H1 (cell line): Measurements from ENCODE around the gene RNF5. TPM values are rescaled to one million over a fixed set of nuclear protein-coding genes. Genes with fewer than 3 reads are reported as not detected.

Source experiments
- RBBP5 ChIP-seq: IDR thresholded peaks from 2 replicates; pipeline ENCODE4 v1.7.1; 2012; ENCODE audit warnings: low read depth, mild to moderate bottlenecking, inconsistent platforms, low read length, moderate library complexity, borderline replicate concordance
- SIN3A ChIP-seq, 2 experiments: IDR thresholded peaks in 1 of 2; conservative IDR thresholded peaks in 1 of 2; 2 replicates each; pipeline ENCODE4 v1.6.1; 2011 to 2012; ENCODE audit warnings: low read length in 2 of 2, improper control_type of control experiment in 1 of 2, low read depth in 1 of 2, mild to moderate bottlenecking in 1 of 2
- SIRT6 ChIP-seq: IDR thresholded peaks from one replicate; pipeline ENCODE4 v1.7.1; 2012; ENCODE audit warnings: low read length, inconsistent platforms
- TAF7 ChIP-seq: optimal IDR thresholded peaks from 2 replicates; pipeline ENCODE3; 2011; ENCODE audit warnings: low read depth, mild to moderate bottlenecking, inconsistent platforms, low read length, moderate library complexity, borderline replicate concordance
- polyA plus RNA-seq, 7 experiments: library from polyadenylated mRNA; depleted of rRNA in 3 of 7; stranded (reverse) in 5 of 7; unstranded in 2 of 7; fragments of >200 nt in 5 of 7; fragments of 200-250 nt in 2 of 7; gene quantifications; 1 replicate in 5 of 7; 2 replicates in 1 of 7; 4 replicates in 1 of 7; pipeline versions ENCODE4 v1.2.1 to v1.2.3, GENCODE V29; 2011 to 2013; ENCODE audit warnings: missing spikeins in 2 of 7, mixed read lengths in 2 of 7
- total RNA-seq: library from RNA; stranded (reverse); fragmentation: NEBNext Ultra II Directional; extraction: Animal tissue kit (Norgen Biotek cat#: 25700); gene quantifications from 2 replicates; pipeline ENCODE4 v1.2.1, GENCODE V29; 2021
- TF ChIP-seq, protein P1 (sequence below): fragments of 300-600 bp; sonication (generic); IDR thresholded peaks from 2 replicates; pipeline ENCODE4 v1.7.1; 2012; ENCODE audit warnings: low read length, moderate library complexity, mild to moderate bottlenecking, inconsistent platforms; ENCODE audit not compliant: insufficient replicate concordance

RNF5 gene
- total and polyA plus RNA-seq, 2 of the 8 experiments (the other 6 are each of a cell fraction or from before 2014, with no cell fraction given), result 90.0 to 158 TPM

DNA sequence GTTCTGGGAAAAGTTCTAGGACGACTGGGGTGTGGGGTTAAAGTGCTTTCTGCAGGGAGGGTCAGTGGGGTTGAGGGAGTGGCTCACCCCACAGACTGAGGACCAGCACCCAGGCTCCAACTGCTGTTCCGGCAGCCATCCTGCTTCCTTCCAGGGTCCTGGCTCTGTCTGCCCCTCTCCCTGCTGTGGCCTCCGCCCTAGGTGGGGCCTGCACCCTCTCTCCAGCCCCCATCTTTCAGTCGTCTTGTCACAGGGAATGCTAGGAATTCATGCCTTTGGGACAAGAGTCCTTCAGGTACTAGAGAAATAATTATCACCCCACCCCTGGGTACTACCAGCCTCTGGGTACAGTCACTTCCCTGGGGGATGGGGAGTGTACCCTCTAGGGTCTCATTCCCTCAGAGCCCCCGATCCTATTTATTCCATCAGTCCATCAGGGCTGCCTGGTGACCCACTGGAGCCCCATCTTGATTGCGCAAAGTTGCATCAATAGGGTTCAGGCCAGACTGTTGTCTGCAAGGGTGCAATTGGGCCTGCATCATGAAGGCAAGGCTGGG is 6.0 kb downstream of the RNF5 start, which contains the start of gene AGER (continued):
- no peak for TF ChIP-seq SIN3A (conservative IDR thresholded peaks at IDR 0.05 in 1 of 2, IDR thresholded peaks at IDR 0.05 in 1 of 2; ENCODE audit: low read depth in 1 of 2, low read length in 2 of 2)
- TF ChIP-seq SIRT6, result no peak
- TF ChIP-seq, protein P1, sequence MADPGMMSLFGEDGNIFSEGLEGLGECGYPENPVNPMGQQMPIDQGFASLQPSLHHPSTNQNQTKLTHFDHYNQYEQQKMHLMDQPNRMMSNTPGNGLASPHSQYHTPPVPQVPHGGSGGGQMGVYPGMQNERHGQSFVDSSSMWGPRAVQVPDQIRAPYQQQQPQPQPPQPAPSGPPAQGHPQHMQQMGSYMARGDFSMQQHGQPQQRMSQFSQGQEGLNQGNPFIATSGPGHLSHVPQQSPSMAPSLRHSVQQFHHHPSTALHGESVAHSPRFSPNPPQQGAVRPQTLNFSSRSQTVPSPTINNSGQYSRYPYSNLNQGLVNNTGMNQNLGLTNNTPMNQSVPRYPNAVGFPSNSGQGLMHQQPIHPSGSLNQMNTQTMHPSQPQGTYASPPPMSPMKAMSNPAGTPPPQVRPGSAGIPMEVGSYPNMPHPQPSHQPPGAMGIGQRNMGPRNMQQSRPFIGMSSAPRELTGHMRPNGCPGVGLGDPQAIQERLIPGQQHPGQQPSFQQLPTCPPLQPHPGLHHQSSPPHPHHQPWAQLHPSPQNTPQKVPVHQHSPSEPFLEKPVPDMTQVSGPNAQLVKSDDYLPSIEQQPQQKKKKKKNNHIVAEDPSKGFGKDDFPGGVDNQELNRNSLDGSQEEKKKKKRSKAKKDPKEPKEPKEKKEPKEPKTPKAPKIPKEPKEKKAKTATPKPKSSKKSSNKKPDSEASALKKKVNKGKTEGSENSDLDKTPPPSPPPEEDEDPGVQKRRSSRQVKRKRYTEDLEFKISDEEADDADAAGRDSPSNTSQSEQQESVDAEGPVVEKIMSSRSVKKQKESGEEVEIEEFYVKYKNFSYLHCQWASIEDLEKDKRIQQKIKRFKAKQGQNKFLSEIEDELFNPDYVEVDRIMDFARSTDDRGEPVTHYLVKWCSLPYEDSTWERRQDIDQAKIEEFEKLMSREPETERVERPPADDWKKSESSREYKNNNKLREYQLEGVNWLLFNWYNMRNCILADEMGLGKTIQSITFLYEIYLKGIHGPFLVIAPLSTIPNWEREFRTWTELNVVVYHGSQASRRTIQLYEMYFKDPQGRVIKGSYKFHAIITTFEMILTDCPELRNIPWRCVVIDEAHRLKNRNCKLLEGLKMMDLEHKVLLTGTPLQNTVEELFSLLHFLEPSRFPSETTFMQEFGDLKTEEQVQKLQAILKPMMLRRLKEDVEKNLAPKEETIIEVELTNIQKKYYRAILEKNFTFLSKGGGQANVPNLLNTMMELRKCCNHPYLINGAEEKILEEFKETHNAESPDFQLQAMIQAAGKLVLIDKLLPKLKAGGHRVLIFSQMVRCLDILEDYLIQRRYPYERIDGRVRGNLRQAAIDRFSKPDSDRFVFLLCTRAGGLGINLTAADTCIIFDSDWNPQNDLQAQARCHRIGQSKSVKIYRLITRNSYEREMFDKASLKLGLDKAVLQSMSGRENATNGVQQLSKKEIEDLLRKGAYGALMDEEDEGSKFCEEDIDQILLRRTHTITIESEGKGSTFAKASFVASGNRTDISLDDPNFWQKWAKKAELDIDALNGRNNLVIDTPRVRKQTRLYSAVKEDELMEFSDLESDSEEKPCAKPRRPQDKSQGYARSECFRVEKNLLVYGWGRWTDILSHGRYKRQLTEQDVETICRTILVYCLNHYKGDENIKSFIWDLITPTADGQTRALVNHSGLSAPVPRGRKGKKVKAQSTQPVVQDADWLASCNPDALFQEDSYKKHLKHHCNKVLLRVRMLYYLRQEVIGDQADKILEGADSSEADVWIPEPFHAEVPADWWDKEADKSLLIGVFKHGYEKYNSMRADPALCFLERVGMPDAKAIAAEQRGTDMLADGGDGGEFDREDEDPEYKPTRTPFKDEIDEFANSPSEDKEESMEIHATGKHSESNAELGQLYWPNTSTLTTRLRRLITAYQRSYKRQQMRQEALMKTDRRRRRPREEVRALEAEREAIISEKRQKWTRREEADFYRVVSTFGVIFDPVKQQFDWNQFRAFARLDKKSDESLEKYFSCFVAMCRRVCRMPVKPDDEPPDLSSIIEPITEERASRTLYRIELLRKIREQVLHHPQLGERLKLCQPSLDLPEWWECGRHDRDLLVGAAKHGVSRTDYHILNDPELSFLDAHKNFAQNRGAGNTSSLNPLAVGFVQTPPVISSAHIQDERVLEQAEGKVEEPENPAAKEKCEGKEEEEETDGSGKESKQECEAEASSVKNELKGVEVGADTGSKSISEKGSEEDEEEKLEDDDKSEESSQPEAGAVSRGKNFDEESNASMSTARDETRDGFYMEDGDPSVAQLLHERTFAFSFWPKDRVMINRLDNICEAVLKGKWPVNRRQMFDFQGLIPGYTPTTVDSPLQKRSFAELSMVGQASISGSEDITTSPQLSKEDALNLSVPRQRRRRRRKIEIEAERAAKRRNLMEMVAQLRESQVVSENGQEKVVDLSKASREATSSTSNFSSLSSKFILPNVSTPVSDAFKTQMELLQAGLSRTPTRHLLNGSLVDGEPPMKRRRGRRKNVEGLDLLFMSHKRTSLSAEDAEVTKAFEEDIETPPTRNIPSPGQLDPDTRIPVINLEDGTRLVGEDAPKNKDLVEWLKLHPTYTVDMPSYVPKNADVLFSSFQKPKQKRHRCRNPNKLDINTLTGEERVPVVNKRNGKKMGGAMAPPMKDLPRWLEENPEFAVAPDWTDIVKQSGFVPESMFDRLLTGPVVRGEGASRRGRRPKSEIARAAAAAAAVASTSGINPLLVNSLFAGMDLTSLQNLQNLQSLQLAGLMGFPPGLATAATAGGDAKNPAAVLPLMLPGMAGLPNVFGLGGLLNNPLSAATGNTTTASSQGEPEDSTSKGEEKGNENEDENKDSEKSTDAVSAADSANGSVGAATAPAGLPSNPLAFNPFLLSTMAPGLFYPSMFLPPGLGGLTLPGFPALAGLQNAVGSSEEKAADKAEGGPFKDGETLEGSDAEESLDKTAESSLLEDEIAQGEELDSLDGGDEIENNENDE, result no peak
- TF ChIP-seq RBBP5, result no peak
- no peak for TF ChIP-seq TAF7
